Adrenal gland (tissue), 12 donors: Measurements from ENCODE around the gene NFATC4. TPM values are rescaled to one million over a fixed set of nuclear protein-coding genes. Genes with fewer than 3 reads are reported as not detected.

Experiments
- DNase-seq, 7 donors: peaks; one replicate each; pipeline ENCODE4 v3.0.0-alpha.2; 2019 to 2020
- H3K27ac ChIP-seq, 5 donors: fragments of 200-600 bp; sonication (generic) in 4 of 5; 1 replicate in 3 of 5; 2 replicates in 2 of 5; pipeline versions ENCODE4 v1.5.1 to v1.8.0; 2016 to 2020; ENCODE audit warnings: mild to moderate bottlenecking in 1 of 5
- H3K27me3 ChIP-seq: fragments of 200-600 bp; 2 replicates; pipeline ENCODE4 v1.8.0; 2021
- H3K36me3 ChIP-seq, 2 donors: fragments of 200-600 bp; replicated peaks in 1 of 2; 1 replicate in 1 of 2; 2 replicates in 1 of 2; pipeline versions ENCODE4 v1.5.1 to v1.8.0; 2018 to 2022
- H3K4me1 ChIP-seq, 2 donors: fragments of 200-600 bp; replicated peaks in 1 of 2; 1 replicate in 1 of 2; 2 replicates in 1 of 2; pipeline versions ENCODE4 v1.5.1 to v1.8.0; 2018 to 2021
- H3K4me3 ChIP-seq, 4 donors: fragments of 200-600 bp; sonication (generic) in 3 of 4; one replicate each; pipeline ENCODE4 v1.5.1; 2016 to 2018
- H3K9me3 ChIP-seq, 3 donors: fragments of 200-600 bp; sonication (generic) in 1 of 3; replicated peaks in 1 of 3; 1 replicate in 2 of 3; 2 replicates in 1 of 3; pipeline versions ENCODE4 v1.5.1 to v1.8.0; 2016 to 2021
- POLR2A ChIP-seq, 2 donors: fragments of 450-650 bp; IDR thresholded peaks; one replicate each; pipeline ENCODE4 v1.6.1; 2017; ENCODE audit warnings: antibody characterized with exemption in 2 of 2, mild to moderate bottlenecking in 2 of 2, moderate library complexity in 1 of 2
- WGBS, 4 donors: extraction: QIAGEN DNeasy Blood & Tissue Kit in 2 of 4; methylation state at CpG; one replicate each; pipeline versions ENCODE4 v1.1.5 to v1.1.7; 2013 to 2017; 5-methylcytosine and 5-hydroxymethylcytosine counted together
- intact Hi-C, 2 donors: fragments of 100-400 bp; cut with DNase I; formaldehyde crosslinking; loops; one replicate each; pipeline versions ENCODE4 v1.14.1 to v1.15.0; 2022 to 2023
- polyA plus RNA-seq, 3 donors: library from polyadenylated mRNA; stranded (reverse); fragments of 200-250 nt in 2 of 3; fragments of 350-450 nt in 1 of 3; fragmentation: Illumina TruSeq in 1 of 3; extraction: RNeasy Lipid Tissue Mini Kit (QIAGEN cat#74804) in 1 of 3; gene quantifications; one replicate each; pipeline ENCODE4 v1.2.3, GENCODE V29; 2013 to 2014
- total RNA-seq, 9 donors: library from RNA; depleted of rRNA in 4 of 9; stranded (reverse); fragments of >200 nt in 4 of 9; fragments of 120-200 nt in 1 of 9; fragmentation: NEBNext Ultra II Directional in 1 of 9; extraction: Animal tissue kit (Norgen Biotek cat#: 25700) in 1 of 9; gene quantifications; one replicate each; pipeline versions ENCODE4 v1.1.0 to v1.2.4, GENCODE V29; 2013 to 2023
- TF ChIP-seq, protein P1 (sequence below), 6 experiments: fragments of 450-650 bp in 4 of 6; fragments of 200-600 bp in 2 of 6; sonication (generic) in 1 of 6; IDR thresholded peaks; 1 replicate in 5 of 6; 2 replicates in 1 of 6; pipeline versions ENCODE4 v1.5.1 to v1.8.0; 2016 to 2021; ENCODE audit warnings: antibody characterized with exemption in 6 of 6, mild to moderate bottlenecking in 2 of 6, moderate library complexity in 1 of 6
- donor health status: healthy with polysubstance abuse.
- donor health status: Bipolar disorder and iron deficiency.
- donor health status: DM: yes; HTN: yes; CAD: no.
- donor health status: DM: no; HTN: no; CAD: no.
- donor health status: DM: no; HTN: no; CAD: no.
- donor health status: DM: yes; HTN: yes; CAD: no.

NFATC4 gene
- total and polyA plus RNA-seq, 12 donors, result 11.8 to 505 (median 59.8) TPM

DNA sequence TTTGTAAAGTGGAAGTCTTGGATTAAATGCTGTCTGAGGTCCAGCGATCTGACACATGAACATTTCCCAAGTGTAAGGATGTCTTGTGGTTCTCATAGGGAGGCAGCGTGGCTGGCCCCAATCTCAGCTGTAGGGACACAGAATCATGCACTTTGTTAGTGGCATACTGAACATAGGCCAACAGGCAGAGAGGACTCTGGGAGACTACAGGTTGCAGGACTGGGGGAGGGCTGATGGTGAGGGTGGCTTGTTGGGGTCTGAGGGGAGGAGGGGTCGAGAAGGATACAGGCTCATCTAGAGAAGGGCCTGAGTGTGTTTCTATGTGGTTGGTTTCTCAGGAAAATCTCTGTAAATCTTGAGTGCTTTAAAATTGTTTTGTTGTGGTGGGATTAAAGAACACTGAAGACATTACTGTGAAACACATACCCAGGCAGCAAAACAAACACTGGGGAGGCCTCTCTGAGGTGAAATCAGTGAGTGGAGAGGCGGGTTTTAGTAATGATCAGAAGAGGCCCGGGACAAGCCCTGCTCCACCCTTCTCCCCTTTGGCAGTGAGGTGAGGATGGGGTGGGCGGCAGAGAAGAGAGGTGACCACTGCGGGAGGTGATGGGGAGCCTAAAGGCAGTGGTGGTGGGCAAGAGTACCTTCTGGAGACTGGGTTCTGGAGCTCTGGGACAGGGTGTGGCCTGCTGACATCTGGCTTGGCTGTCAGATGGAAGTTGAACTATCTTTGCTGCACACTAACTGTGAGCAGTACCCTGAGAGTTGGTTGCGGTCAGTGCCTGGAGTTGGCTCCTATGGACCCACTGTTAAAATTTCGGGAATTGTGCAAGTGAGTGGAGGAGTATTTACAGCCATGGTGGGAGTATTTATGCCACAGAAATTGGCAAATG, 34.1 kb downstream of the NFATC4 start:
- Histone ChIP-seq H3K9me3 (no peaks in the 10 kb centered on the region), H3K4me1 (peaks cover 8 to 40% of the 10 kb centered on the region in 2 donors), H3K4me3 (no peak overlapping the region), H3K27me3 (no peaks in the 10 kb centered on the region), H3K36me3 (no peaks in the 10 kb centered on the region), H3K27ac (no peak overlapping the region)
- TF ChIP-seq, protein P1, sequence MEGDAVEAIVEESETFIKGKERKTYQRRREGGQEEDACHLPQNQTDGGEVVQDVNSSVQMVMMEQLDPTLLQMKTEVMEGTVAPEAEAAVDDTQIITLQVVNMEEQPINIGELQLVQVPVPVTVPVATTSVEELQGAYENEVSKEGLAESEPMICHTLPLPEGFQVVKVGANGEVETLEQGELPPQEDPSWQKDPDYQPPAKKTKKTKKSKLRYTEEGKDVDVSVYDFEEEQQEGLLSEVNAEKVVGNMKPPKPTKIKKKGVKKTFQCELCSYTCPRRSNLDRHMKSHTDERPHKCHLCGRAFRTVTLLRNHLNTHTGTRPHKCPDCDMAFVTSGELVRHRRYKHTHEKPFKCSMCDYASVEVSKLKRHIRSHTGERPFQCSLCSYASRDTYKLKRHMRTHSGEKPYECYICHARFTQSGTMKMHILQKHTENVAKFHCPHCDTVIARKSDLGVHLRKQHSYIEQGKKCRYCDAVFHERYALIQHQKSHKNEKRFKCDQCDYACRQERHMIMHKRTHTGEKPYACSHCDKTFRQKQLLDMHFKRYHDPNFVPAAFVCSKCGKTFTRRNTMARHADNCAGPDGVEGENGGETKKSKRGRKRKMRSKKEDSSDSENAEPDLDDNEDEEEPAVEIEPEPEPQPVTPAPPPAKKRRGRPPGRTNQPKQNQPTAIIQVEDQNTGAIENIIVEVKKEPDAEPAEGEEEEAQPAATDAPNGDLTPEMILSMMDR (IDR thresholded peaks at IDR 0.05), result no peak
- no peak for TF ChIP-seq POLR2A (IDR thresholded peaks at IDR 0.05)
- WGBS, 4 donors, result 64 to 76% (median 71%) methylated on average over 9 of the region's 9 CpGs
- intact Hi-C loops, result no loop called here
- peak in 1 of 7 donors; percentile 0 for DNase-seq

DNA sequence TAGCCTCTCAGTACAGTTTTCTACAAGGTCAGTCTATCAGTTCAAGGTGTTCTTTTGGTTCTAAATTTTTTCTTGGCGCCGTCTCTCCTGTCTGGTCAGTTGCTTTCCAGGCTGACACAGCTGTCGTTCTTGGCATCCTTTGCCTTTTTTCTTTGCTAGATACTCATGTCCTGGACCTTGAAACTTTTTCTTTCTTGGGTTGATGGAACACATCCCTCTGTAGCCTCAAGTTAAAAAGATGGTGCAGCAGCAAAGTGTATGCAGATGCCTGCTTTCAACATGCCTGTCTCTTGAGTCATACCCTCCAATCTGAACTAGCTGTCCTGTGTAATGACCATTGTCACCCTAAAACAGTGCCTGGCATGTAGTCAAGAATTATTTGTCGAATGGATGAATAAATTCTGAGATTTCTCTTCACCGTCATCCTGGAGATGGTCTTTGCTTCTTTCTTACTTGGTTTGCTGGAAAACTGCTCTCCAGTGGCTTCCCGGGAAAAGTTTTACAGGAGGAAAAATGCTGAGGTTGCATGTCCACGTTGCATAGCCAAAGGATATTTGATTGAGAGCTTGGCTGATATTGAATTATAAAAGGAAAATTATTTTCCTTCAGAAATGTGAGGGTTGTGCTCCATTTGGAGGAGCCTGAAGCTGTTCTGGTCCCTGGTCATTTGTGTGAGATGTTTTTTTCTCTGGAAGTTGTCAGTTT, 35.5 kb downstream of the NFATC4 start:
- H3K27ac ChIP-seq, result no peak overlapping the region
- peaks cover 8 to 36% of the 10 kb centered on the region in 2 donors for H3K4me1 ChIP-seq
- H3K36me3 ChIP-seq, result no peaks in the 10 kb centered on the region
- TF ChIP-seq POLR2A (IDR thresholded peaks at IDR 0.05), result no peak
- TF ChIP-seq, protein P1 (IDR thresholded peaks at IDR 0.05), result no peak
- H3K9me3 ChIP-seq, result no peaks in the 10 kb centered on the region
- H3K27me3 ChIP-seq, result no peaks in the 10 kb centered on the region
- peak in 1 of 7 donors; percentile 13 for DNase-seq
- WGBS, 4 donors, result 37 to 61% (median 45%) methylated on average over 7 of the region's 7 CpGs
- no peak overlapping the region for H3K4me3 ChIP-seq
- intact Hi-C loops, result no loop called here

DNA sequence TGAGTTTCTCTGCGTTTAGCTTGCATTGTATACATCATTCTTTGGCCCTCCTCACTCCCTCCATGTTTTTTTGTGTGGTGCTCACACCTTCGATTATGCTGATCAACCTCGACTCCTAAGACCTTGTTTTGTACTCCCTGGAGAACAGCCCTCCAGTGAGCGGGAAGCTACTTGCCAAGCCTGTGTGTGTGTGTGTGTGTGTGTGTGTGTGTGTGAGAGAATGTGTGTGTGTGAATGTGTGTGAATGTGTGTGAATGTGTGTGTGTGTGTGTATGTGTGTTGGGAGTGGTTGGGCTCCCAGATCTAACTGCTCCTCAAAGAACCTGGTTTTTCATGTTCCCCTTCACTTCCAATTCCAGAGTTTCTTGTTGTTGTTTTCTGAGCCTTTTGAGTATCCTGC, 36.8 kb downstream of the NFATC4 start:
- Histone ChIP-seq H3K27me3 (no peaks in the 10 kb centered on the region), H3K9me3 (no peaks in the 10 kb centered on the region), H3K4me3 (no peak overlapping the region), H3K36me3 (peaks cover 0 to 10% of the 10 kb centered on the region in 2 donors), H3K4me1 (peaks cover 0 to 27% of the 10 kb centered on the region in 2 donors), H3K27ac (no peak overlapping the region)
- TF ChIP-seq, protein P1 (IDR thresholded peaks at IDR 0.05), result no peak
- no peak for TF ChIP-seq POLR2A (IDR thresholded peaks at IDR 0.05)
- DNase-seq, result no peak
- 73 to 84% (median 80%) methylated on average over 4 of the region's 4 CpGs for WGBS, 4 donors
- intact Hi-C loops, result no loop called here

DNA sequence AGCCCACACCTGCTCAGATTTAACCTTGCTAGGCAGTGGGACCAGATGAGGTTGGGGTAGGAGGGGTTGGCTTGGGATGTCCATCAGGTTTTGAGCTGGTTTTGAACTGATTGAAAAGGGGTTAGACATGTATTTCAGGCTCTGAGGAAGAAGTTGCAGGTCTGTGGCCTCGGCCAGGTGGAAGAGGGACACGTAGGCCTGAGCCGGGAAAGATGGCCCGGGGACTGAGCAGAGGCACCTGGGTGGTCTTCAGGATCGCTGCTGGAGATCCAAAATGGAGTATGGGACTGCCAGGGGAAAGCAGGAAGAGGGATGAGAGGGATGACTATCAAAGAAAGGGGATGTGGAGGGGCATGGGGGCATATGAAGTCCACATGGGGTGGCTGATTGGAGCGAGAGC, 38.4 kb downstream of the NFATC4 start:
- Histone ChIP-seq H3K4me3 (no peak overlapping the region), H3K27me3 (no peaks in the 10 kb centered on the region), H3K36me3 (peaks cover 0 to 15% of the 10 kb centered on the region in 2 donors), H3K4me1 (peaks cover 0 to 26% of the 10 kb centered on the region in 2 donors), H3K9me3 (no peaks in the 10 kb centered on the region), H3K27ac (no peak overlapping the region)
- intact Hi-C loops, result no loop called here
- peak in 1 of 7 donors; percentile 2 for DNase-seq
- no peak for TF ChIP-seq POLR2A (IDR thresholded peaks at IDR 0.05)
- TF ChIP-seq, protein P1 (IDR thresholded peaks at IDR 0.05), result no peak
- WGBS, 4 donors, result 88 to 96% (median 92%) methylated on average over 6 of the region's 6 CpGs
